Parathyroid adenoma (tissue), 2 donors: ENCODE data around the gene ARHGAP22.

Source experiments
- H2AFZ ChIP-seq: fragments of 300-600 bp; sonication (generic); one replicate; pipeline ENCODE4 v1.7.0; 2017; ENCODE audit warnings: antibody characterized with exemption, mild to moderate bottlenecking
- H3K27ac ChIP-seq: fragments of 300-600 bp; sonication (generic); one replicate; pipeline ENCODE4 v1.7.0; 2017
- H3K27me3 ChIP-seq: fragments of 300-600 bp; sonication (generic); one replicate; pipeline ENCODE4 v1.7.0; 2017; ENCODE audit warnings: low read length; ENCODE audit not compliant: control insufficient read depth, insufficient read depth
- H3K36me3 ChIP-seq: fragments of 300-600 bp; sonication (generic); one replicate; pipeline ENCODE4 v1.7.0; 2017; ENCODE audit warnings: low read length; ENCODE audit not compliant: control insufficient read depth, insufficient read depth
- H3K4me1 ChIP-seq: fragments of 300-600 bp; sonication (generic); one replicate; pipeline ENCODE4 v1.7.0; 2017; ENCODE audit warnings: control low read depth
- H3K4me2 ChIP-seq: fragments of 300-600 bp; sonication (generic); one replicate; pipeline ENCODE4 v1.7.0; 2017; ENCODE audit warnings: low read length
- H3K4me3 ChIP-seq: fragments of 300-600 bp; sonication (generic); one replicate; pipeline ENCODE4 v1.7.0; 2017; ENCODE audit warnings: low read depth, low read length
- H3K79me2 ChIP-seq: fragments of 300-600 bp; sonication (generic); one replicate; pipeline ENCODE4 v1.7.0; 2017; ENCODE audit warnings: control low read depth
- H3K9ac ChIP-seq: fragments of 300-600 bp; sonication (generic); one replicate; pipeline ENCODE4 v1.7.0; 2017; ENCODE audit warnings: mild to moderate bottlenecking
- H3K9me3 ChIP-seq: fragments of 300-600 bp; sonication (generic); one replicate; pipeline ENCODE4 v1.7.0; 2017; ENCODE audit warnings: low read length; ENCODE audit not compliant: control insufficient read depth
- TF ChIP-seq, protein P1 (sequence below): fragments of 300-600 bp; sonication (generic); IDR thresholded peaks from one replicate; pipeline ENCODE4 v1.7.0; 2017; ENCODE audit warnings: antibody characterized with exemption, mild to moderate bottlenecking
- donor health status: primary hyperparathyroidism.

Gene ARHGAP22

DNA sequence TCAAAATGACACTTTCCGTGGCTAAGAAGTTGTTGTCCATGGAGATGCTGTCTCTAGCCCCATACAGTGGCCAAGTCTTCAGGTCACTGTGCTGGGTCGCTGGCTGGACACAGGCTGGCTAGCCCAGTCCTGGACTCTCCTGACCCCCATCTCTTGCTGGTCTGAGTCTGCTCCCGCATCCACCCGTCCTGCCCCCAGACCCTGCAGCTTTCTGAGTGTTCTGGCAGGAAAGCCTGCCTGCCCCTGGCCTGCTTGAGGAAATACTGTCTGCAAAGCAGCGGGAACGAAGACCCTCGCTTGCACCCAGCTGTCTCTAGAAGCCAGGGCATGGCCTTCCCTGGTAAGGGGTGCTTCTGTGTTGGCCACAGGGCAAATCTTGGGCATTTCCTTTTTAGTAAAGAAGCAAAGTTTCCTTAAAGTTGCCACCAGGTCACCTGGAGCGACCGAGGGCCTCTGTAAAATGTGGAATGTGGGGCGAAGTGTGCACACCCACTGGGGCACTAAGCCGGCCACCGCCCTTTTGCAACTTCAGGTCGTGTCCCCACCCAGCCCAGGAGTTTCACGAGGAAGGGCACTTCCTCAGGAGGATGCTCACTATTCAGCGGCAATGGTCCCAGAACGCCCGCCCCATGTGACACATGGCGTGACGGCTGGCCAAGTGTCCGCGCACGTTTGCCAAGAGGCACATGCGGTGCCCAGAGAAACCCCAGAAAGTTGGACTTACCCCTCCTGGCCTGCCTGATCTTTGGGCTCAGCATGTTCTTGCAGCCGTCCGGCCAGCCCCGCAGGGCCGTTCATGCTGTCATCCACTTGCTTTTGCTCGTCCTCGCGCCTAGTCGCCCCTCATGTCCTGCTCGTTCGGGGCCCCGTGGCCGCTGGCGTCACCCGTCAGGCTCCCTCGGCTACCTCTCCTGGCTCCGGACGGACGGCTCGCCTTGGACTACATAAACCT is 558 bp downstream of the ARHGAP22 start:
- no peak overlapping the region for H3K9ac ChIP-seq
- H3K4me2 ChIP-seq = peak overlapping the region; percentile 43
- H3K27me3 ChIP-seq = no peaks in the 10 kb centered on the region
- H3K79me2 ChIP-seq = no peaks in the 10 kb centered on the region
- TF ChIP-seq, protein P1, sequence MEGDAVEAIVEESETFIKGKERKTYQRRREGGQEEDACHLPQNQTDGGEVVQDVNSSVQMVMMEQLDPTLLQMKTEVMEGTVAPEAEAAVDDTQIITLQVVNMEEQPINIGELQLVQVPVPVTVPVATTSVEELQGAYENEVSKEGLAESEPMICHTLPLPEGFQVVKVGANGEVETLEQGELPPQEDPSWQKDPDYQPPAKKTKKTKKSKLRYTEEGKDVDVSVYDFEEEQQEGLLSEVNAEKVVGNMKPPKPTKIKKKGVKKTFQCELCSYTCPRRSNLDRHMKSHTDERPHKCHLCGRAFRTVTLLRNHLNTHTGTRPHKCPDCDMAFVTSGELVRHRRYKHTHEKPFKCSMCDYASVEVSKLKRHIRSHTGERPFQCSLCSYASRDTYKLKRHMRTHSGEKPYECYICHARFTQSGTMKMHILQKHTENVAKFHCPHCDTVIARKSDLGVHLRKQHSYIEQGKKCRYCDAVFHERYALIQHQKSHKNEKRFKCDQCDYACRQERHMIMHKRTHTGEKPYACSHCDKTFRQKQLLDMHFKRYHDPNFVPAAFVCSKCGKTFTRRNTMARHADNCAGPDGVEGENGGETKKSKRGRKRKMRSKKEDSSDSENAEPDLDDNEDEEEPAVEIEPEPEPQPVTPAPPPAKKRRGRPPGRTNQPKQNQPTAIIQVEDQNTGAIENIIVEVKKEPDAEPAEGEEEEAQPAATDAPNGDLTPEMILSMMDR = no peak
- H3K4me3 ChIP-seq = no peak overlapping the region
- H3K36me3 ChIP-seq = no peaks in the 10 kb centered on the region
- no peak overlapping the region for H3K27ac ChIP-seq
- H2AFZ ChIP-seq = peak overlapping the region; percentile 81
- H3K4me1 ChIP-seq = no peaks in the 10 kb centered on the region
- H3K9me3 ChIP-seq = no peaks in the 10 kb centered on the region

- no peak overlapping the region for H3K27ac ChIP-seq
- H2AFZ ChIP-seq = no peak overlapping the region
- no peaks in the 10 kb centered on the region for H3K79me2 ChIP-seq
- no peaks in the 10 kb centered on the region for H3K4me1 ChIP-seq
- no peak overlapping the region for H3K4me2 ChIP-seq
- H3K4me3 ChIP-seq = no peak overlapping the region
- no peaks in the 10 kb centered on the region for H3K36me3 ChIP-seq
- TF ChIP-seq, protein P1 = no peak
- H3K9ac ChIP-seq = no peak overlapping the region
- H3K27me3 ChIP-seq = no peaks in the 10 kb centered on the region
- no peaks in the 10 kb centered on the region for H3K9me3 ChIP-seq
Observed at GRCh38 chr10:48603421-48604038, 1.3 kb downstream of the ARHGAP22 start.

DNA sequence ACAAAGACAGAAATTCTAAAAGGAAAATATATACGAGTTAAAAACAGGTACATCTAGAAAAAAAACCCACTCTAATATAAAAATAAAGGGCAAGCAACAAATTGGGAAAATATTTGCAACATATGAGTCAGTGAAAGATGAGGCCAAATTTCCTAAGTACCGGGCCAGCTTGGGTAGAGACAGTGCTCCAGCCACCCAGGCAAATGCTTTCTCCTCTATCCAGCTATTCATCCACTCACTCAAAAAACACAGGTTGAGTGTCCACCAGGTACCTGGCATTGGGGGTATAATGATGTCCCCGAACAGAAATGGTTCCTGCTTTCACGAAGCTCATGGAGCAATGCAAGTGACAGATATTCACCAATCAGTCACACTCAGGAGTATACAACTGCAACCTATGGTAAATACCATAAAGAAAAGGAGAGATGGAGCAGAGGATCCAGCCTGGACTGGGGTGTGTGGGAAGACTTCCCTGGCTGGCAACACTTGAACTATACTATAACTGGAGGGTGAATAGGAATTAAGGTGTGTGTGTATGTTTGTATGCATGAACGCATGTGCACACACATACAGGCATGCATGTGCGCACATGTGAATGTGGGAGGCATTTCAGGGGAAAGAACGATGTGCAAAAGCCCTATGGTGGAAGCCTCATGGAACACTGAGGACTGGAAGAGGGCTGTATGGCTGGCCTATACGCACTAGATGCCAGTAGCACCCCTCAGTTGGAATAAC is 2.3 kb downstream of the ARHGAP22 start:
- TF ChIP-seq, protein P1 = no peak
- Histone ChIP-seq H3K4me3 (no peak overlapping the region), H3K27ac (no peak overlapping the region), H3K9me3 (no peaks in the 10 kb centered on the region), H2AFZ (no peak overlapping the region), H3K4me2 (no peak overlapping the region), H3K27me3 (no peaks in the 10 kb centered on the region), H3K36me3 (no peaks in the 10 kb centered on the region), H3K79me2 (no peaks in the 10 kb centered on the region), H3K9ac (no peak overlapping the region), H3K4me1 (no peaks in the 10 kb centered on the region)

DNA sequence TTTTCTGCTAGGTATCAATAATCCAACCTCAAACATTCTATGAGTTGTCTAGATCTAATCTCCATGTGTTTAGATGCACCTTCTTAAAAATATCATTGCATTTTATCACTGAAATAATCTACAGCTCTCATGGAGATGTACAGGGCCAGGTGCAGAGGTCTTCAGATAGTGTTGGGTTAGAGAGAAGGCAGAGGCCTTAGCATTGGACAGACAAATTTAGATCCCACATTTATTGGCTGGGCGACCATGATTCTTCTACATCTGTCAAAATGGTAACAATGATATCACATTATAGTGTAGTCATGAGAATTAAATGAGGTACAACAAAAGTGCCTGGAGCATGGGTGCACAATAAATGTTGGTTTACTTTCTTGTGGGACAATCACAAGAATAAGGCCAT is 3.1 kb downstream of the ARHGAP22 start:
- Histone ChIP-seq H3K4me2 (no peak overlapping the region), H3K9ac (no peak overlapping the region), H3K27ac (no peak overlapping the region), H3K36me3 (no peaks in the 10 kb centered on the region), H3K79me2 (no peaks in the 10 kb centered on the region), H3K4me3 (no peak overlapping the region), H3K9me3 (no peaks in the 10 kb centered on the region), H2AFZ (no peak overlapping the region), H3K4me1 (no peaks in the 10 kb centered on the region), H3K27me3 (no peaks in the 10 kb centered on the region)
- TF ChIP-seq, protein P1 = no peak
